Liver (tissue), 9 donors: ENCODE measurements around the gene UNC93A. TPM values are rescaled to one million over a fixed set of nuclear protein-coding genes. Genes with fewer than 3 reads are reported as not detected.
"Not testable (repeated sequence)": the region's sequence is repeated elsewhere in the genome, so short reads cannot be mapped to it uniquely, and the experiment has no call there.

Experiments used
- DNase-seq: peaks from one replicate; pipeline ENCODE4 v3.0.0-alpha.2; 2017; ENCODE audit warnings: low spot score
- H3K27ac ChIP-seq, 2 donors: one replicate each; pipeline ENCODE4 v1.7.0; 2013; ENCODE audit warnings: inconsistent platforms in 2 of 2, low read length in 2 of 2, control low read depth in 1 of 2, low read depth in 1 of 2, mild to moderate bottlenecking in 1 of 2
- H3K27me3 ChIP-seq, 4 donors: one replicate each; pipeline versions ENCODE4 v1.6.1 to v1.7.0; 2013; ENCODE audit warnings: low read length in 3 of 4, inconsistent platforms in 1 of 4, mild to moderate bottlenecking in 1 of 4, moderate library complexity in 1 of 4; ENCODE audit not compliant: control insufficient read depth in 4 of 4, insufficient read depth in 4 of 4
- H3K36me3 ChIP-seq, 4 donors: one replicate each; pipeline versions ENCODE4 v1.6.1 to v1.7.0; 2013; ENCODE audit warnings: low read length in 3 of 4, mild to moderate bottlenecking in 3 of 4, low read depth in 1 of 4, moderate library complexity in 1 of 4; ENCODE audit not compliant: control insufficient read depth in 4 of 4, insufficient read depth in 3 of 4
- H3K4me1 ChIP-seq, 4 donors: one replicate each; pipeline versions ENCODE4 v1.6.1 to v1.7.0; 2013; ENCODE audit warnings: low read length in 3 of 4, mild to moderate bottlenecking in 3 of 4, moderate library complexity in 1 of 4; ENCODE audit not compliant: control insufficient read depth in 4 of 4, insufficient read depth in 4 of 4
- H3K4me3 ChIP-seq, 3 donors: one replicate each; pipeline versions ENCODE4 v1.6.1 to v1.7.0; 2013; ENCODE audit warnings: low read length in 3 of 3, control low read depth in 1 of 3, low read depth in 1 of 3, mild to moderate bottlenecking in 1 of 3
- H3K9ac ChIP-seq, 2 donors: one replicate each; pipeline ENCODE4 v1.7.0; 2013; ENCODE audit warnings: low read length in 2 of 2, mild to moderate bottlenecking in 2 of 2, moderate library complexity in 2 of 2, control low read depth in 1 of 2, low read depth in 1 of 2
- H3K9me3 ChIP-seq, 4 donors: one replicate each; pipeline versions ENCODE4 v1.6.1 to v1.7.0; 2013; ENCODE audit warnings: low read length in 3 of 4; ENCODE audit not compliant: control insufficient read depth in 4 of 4
- EGR1 ChIP-seq, 2 donors: IDR thresholded peaks; 2 replicates each; pipeline ENCODE4 v1.6.1; 2016 to 2018; ENCODE audit warnings: antibody characterized with exemption in 2 of 2, low read depth in 2 of 2
- FOXA1 ChIP-seq: IDR thresholded peaks from 2 replicates; pipeline ENCODE4 v1.6.1; 2016; ENCODE audit warnings: antibody characterized with exemption
- FOXA2 ChIP-seq: IDR thresholded peaks from 2 replicates; pipeline ENCODE4 v1.6.1; 2016; ENCODE audit warnings: antibody characterized with exemption
- GABPA ChIP-seq, 2 donors: IDR thresholded peaks in 1 of 2; conservative IDR thresholded peaks in 1 of 2; 2 replicates each; pipeline ENCODE4 v1.6.1; 2016; ENCODE audit warnings: antibody characterized with exemption in 2 of 2, mild to moderate bottlenecking in 1 of 2, moderate library complexity in 1 of 2
- HNF4G ChIP-seq: IDR thresholded peaks from 2 replicates; pipeline ENCODE4 v1.6.1; 2016; ENCODE audit warnings: antibody characterized with exemption
- NR2F2 ChIP-seq: IDR thresholded peaks from 2 replicates; pipeline ENCODE4 v1.6.1; 2016; ENCODE audit warnings: antibody characterized with exemption
- RAD21 ChIP-seq, 2 donors: IDR thresholded peaks; 2 replicates each; pipeline ENCODE4 v1.6.1; 2016; ENCODE audit warnings: antibody characterized with exemption in 2 of 2, mild to moderate bottlenecking in 2 of 2
- RXRA ChIP-seq, 2 donors: IDR thresholded peaks; 2 replicates each; pipeline ENCODE4 v1.6.1; 2017 to 2018; ENCODE audit warnings: antibody characterized with exemption in 2 of 2, mild to moderate bottlenecking in 1 of 2
- SP1 ChIP-seq: IDR thresholded peaks from 2 replicates; pipeline ENCODE4 v1.6.1; 2018; ENCODE audit warnings: antibody characterized with exemption, mild to moderate bottlenecking
- TAF1 ChIP-seq: conservative IDR thresholded peaks from 2 replicates; pipeline ENCODE4 v1.6.1; 2016; ENCODE audit warnings: antibody characterized with exemption, mild to moderate bottlenecking
- WGBS: extraction: QIAGEN DNeasy Blood & Tissue Kit; methylation state at CpG from one replicate; pipeline ENCODE4 v1.1.7; 2013; 5-methylcytosine and 5-hydroxymethylcytosine counted together
- polyA plus RNA-seq, 2 donors: library from polyadenylated mRNA; stranded (reverse) in 1 of 2; unstranded in 1 of 2; fragments of 200-250 nt in 1 of 2; fragments of >200 nt in 1 of 2; fragmentation: Nextera tagmentation in 1 of 2; extraction: Ambion mirVana in 1 of 2; gene quantifications; one replicate each; pipeline versions ENCODE4 v1.2.1 to v1.2.3, GENCODE V29; 2013 to 2015
- total RNA-seq, 2 donors: library from RNA; depleted of rRNA; stranded (reverse); fragments of >200 nt; gene quantifications; one replicate each; pipeline ENCODE4 v1.2.3, GENCODE V29; 2014
- TF ChIP-seq, protein P1 (sequence below): IDR thresholded peaks from 2 replicates; pipeline ENCODE4 v1.6.1; 2016; ENCODE audit warnings: antibody characterized with exemption
- TF ChIP-seq, protein P2 (sequence below): IDR thresholded peaks from 2 replicates; pipeline ENCODE4 v1.6.1; 2016; ENCODE audit warnings: antibody characterized with exemption
- TF ChIP-seq, protein P3 (sequence below): IDR thresholded peaks from 2 replicates; pipeline ENCODE4 v1.6.1; 2016; ENCODE audit warnings: antibody characterized with exemption
- TF ChIP-seq, protein P4 (sequence below): fragments of 150-350 bp; IDR thresholded peaks from 2 replicates; pipeline ENCODE4 v1.5.1; 2017; ENCODE audit warnings: improper control_type of control experiment, low read depth, low read length; ENCODE audit not compliant: missing input control
- TF ChIP-seq, protein P5 (sequence below): IDR thresholded peaks from 2 replicates; pipeline ENCODE4 v1.6.1; 2016; ENCODE audit warnings: antibody characterized with exemption, mild to moderate bottlenecking
- donor health status: healthy.
- donor health status: healthy.
- donor health status: healthy.
- donor health status: healthy.
- donor health status: healthy.

Gene UNC93A
- total and polyA plus RNA-seq, 4 donors, result 0.79 to 14.0 (median 4.6) TPM

DNA sequence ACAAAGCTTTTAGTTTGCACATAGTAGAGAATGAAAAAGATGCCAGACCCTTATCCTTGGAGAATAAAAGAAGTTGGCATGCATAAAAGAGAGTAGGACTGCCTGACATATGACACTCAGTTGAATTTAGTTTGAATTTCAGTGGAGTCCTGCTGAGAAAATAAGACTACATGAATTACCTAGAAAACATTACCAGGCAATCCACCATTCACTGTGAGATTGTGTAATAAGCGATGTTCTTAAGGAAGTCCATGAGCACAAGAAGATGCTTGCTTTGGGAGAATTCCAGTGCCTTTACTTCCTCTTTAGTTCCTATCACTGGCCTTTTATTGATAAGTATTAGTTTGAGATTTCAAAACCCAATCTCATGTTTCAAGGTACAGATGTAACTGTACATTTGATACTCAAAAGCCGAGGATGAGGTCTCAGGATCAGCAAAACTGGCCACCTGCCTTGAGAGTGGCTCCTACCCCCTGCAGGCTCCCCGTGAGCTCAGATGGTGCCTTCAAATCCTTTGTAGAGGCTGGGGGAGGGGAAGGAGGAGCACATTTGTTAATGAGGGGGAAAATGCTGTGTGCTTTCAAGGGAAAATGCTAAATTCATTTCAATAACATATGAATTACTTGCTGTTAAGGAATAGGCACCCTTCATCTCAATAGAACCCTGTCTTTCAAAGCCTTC lies 11.2 kb upstream of the UNC93A start:
- Histone ChIP-seq H3K27me3 (no peaks in the 10 kb centered on the region), H3K4me1 (peaks cover 2 to 14% (median 11%) of the 10 kb centered on the region in 4 donors), H3K4me3 (no peak overlapping the region), H3K9me3 (no peaks in the 10 kb centered on the region), H3K36me3 (no peaks in the 10 kb centered on the region), H3K27ac (no peak overlapping the region), H3K9ac (no peak overlapping the region)
- no peak for DNase-seq
- TF ChIP-seq FOXA2 (no peak), FOXA1 (no peak), TAF1 (no peak)
- TF ChIP-seq, protein P1, sequence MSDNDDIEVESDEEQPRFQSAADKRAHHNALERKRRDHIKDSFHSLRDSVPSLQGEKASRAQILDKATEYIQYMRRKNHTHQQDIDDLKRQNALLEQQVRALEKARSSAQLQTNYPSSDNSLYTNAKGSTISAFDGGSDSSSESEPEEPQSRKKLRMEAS, result no peak
- TF ChIP-seq, protein P2, sequence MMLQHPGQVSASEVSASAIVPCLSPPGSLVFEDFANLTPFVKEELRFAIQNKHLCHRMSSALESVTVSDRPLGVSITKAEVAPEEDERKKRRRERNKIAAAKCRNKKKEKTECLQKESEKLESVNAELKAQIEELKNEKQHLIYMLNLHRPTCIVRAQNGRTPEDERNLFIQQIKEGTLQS, result no peak
- WGBS, result 91% methylated on average over 3 of the region's 3 CpGs

DNA sequence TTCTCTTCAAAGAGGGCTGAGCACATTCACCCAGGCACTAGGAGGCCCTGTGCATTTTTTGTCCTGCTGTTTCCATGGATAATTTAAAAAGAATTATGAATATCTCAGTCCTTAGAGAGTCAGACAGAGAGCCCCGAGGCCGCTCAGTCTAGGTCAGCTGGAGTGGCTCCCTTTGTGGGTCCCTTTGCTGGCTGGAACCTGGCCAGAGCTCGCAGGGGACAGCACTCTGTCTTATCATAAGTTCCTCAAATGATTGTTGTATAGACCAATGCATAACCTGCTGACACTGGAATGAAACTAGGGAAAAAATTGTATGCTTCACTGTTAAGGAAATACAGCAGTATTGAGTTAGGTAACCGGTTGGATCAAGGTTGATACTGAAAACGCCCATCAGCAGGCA lies 10.6 kb upstream of the UNC93A start:
- not testable (repeated sequence) for H3K9ac ChIP-seq, H3K36me3 ChIP-seq, H3K4me3 ChIP-seq, H3K27me3 ChIP-seq, H3K9me3 ChIP-seq, H3K27ac ChIP-seq, DNase-seq
- 71% methylated on average over 5 of the region's 5 CpGs for WGBS
- H3K4me1 ChIP-seq, result peaks cover 2 to 14% (median 13%) of the 10 kb centered on the region in 4 donors

DNA sequence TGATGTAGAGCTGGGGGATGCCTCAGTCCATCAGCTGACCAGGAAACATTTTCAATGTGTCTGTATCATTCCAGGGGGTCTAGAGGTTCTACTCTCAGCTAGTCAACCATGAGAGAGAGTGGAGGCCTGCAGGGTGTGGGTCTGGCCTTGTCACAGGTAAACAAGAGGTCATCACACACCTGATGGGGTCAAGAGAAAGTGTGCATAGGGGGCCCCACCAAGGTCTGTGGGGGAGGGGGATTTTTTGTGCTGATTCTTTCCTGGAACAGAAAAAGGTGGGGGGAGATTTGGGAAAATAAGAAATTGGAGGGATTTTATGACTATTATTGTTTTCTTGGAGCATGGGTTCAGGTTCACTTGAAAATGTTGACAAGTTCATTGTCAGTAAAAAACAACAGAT lies 8.9 kb upstream of the UNC93A start:
- Histone ChIP-seq H3K4me1 (peaks cover 2 to 9% (median 8%) of the 10 kb centered on the region in 4 donors), H3K9ac (no peak overlapping the region), H3K36me3 (no peaks in the 10 kb centered on the region), H3K27ac (no peak overlapping the region), H3K4me3 (no peak overlapping the region), H3K9me3 (no peaks in the 10 kb centered on the region), H3K27me3 (no peaks in the 10 kb centered on the region)
- TF ChIP-seq, protein P3, sequence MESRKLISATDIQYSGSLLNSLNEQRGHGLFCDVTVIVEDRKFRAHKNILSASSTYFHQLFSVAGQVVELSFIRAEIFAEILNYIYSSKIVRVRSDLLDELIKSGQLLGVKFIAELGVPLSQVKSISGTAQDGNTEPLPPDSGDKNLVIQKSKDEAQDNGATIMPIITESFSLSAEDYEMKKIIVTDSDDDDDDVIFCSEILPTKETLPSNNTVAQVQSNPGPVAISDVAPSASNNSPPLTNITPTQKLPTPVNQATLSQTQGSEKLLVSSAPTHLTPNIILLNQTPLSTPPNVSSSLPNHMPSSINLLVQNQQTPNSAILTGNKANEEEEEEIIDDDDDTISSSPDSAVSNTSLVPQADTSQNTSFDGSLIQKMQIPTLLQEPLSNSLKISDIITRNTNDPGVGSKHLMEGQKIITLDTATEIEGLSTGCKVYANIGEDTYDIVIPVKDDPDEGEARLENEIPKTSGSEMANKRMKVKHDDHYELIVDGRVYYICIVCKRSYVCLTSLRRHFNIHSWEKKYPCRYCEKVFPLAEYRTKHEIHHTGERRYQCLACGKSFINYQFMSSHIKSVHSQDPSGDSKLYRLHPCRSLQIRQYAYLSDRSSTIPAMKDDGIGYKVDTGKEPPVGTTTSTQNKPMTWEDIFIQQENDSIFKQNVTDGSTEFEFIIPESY, result no peak
- TF ChIP-seq, protein P1, result no peak
- TF ChIP-seq, protein P2, result no peak
- TF ChIP-seq RXRA (IDR thresholded peaks at IDR 0.05), result no peak
- no peak for TF ChIP-seq EGR1 (IDR thresholded peaks at IDR 0.05; ENCODE audit: low read depth in 2 of 2)
- TF ChIP-seq, protein P4, sequence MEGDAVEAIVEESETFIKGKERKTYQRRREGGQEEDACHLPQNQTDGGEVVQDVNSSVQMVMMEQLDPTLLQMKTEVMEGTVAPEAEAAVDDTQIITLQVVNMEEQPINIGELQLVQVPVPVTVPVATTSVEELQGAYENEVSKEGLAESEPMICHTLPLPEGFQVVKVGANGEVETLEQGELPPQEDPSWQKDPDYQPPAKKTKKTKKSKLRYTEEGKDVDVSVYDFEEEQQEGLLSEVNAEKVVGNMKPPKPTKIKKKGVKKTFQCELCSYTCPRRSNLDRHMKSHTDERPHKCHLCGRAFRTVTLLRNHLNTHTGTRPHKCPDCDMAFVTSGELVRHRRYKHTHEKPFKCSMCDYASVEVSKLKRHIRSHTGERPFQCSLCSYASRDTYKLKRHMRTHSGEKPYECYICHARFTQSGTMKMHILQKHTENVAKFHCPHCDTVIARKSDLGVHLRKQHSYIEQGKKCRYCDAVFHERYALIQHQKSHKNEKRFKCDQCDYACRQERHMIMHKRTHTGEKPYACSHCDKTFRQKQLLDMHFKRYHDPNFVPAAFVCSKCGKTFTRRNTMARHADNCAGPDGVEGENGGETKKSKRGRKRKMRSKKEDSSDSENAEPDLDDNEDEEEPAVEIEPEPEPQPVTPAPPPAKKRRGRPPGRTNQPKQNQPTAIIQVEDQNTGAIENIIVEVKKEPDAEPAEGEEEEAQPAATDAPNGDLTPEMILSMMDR, result no peak
- TF ChIP-seq, protein P5, sequence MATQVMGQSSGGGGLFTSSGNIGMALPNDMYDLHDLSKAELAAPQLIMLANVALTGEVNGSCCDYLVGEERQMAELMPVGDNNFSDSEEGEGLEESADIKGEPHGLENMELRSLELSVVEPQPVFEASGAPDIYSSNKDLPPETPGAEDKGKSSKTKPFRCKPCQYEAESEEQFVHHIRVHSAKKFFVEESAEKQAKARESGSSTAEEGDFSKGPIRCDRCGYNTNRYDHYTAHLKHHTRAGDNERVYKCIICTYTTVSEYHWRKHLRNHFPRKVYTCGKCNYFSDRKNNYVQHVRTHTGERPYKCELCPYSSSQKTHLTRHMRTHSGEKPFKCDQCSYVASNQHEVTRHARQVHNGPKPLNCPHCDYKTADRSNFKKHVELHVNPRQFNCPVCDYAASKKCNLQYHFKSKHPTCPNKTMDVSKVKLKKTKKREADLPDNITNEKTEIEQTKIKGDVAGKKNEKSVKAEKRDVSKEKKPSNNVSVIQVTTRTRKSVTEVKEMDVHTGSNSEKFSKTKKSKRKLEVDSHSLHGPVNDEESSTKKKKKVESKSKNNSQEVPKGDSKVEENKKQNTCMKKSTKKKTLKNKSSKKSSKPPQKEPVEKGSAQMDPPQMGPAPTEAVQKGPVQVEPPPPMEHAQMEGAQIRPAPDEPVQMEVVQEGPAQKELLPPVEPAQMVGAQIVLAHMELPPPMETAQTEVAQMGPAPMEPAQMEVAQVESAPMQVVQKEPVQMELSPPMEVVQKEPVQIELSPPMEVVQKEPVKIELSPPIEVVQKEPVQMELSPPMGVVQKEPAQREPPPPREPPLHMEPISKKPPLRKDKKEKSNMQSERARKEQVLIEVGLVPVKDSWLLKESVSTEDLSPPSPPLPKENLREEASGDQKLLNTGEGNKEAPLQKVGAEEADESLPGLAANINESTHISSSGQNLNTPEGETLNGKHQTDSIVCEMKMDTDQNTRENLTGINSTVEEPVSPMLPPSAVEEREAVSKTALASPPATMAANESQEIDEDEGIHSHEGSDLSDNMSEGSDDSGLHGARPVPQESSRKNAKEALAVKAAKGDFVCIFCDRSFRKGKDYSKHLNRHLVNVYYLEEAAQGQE, result no peak
- TF ChIP-seq HNF4G, result no peak
- TF ChIP-seq TAF1, result no peak
- TF ChIP-seq RAD21 (IDR thresholded peaks at IDR 0.05), result no peak
- no peak for TF ChIP-seq GABPA (IDR thresholded peaks at IDR 0.05 in 1 of 2, conservative IDR thresholded peaks at IDR 0.05 in 1 of 2)
- TF ChIP-seq FOXA1, result no peak
- no peak for TF ChIP-seq FOXA2
- TF ChIP-seq SP1, result no peak
- TF ChIP-seq NR2F2, result no peak
- DNase-seq, result no peak

DNA sequence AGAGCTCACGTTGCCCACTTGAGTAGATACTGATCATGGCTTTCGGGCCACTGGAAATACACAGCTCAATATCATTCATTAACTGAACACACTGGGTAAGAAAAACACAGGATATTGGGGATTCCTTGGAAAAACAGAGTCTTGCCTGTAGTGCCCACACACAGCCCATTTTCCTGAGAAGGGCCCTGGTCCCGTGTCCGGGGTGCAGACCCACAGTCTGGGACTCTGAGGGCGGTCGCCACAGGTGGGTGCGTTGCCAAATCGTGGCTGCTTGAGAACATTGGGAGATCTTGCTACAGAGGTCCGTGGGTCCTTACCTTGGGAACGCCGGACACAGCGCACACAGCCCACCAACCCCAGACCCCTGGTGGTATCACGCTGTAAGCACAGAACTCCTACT lies 6.5 kb upstream of the UNC93A start:
- not testable (repeated sequence) for H3K4me3 ChIP-seq, H3K27ac ChIP-seq, H3K36me3 ChIP-seq, H3K9me3 ChIP-seq, DNase-seq, H3K9ac ChIP-seq, H3K4me1 ChIP-seq, H3K27me3 ChIP-seq
- WGBS, result 93% methylated on average over 12 of the region's 13 CpGs
